Karpas-422 (cell line): ENCODE measurements around the gene PANK2. TPM values are rescaled to one million over a fixed set of nuclear protein-coding genes. Genes with fewer than 3 reads are reported as not detected.

Source experiments
- DNase-seq: peaks from one replicate; pipeline ENCODE4 v3.0.0-alpha.2; 2015
- H2AFZ ChIP-seq: fragments of 200-600 bp; sonication (generic); 2 replicates; pipeline ENCODE4 v1.6.1; 2014; ENCODE audit warnings: antibody characterized with exemption, low read length, mixed read lengths
- H3K27ac ChIP-seq: fragments of 200-600 bp; sonication (generic); 2 replicates; pipeline ENCODE4 v1.5.1; 2014; ENCODE audit warnings: mild to moderate bottlenecking, low read length, moderate library complexity
- H3K27me3 ChIP-seq: fragments of 200-600 bp; sonication (generic); 2 replicates; pipeline ENCODE4 v1.6.1; 2014; ENCODE audit warnings: low read length, mixed read lengths
- H3K36me3 ChIP-seq: fragments of 200-600 bp; sonication (generic); 2 replicates; pipeline ENCODE4 v1.6.1; 2014; ENCODE audit warnings: low read length, mixed read lengths; ENCODE audit not compliant: insufficient read depth
- H3K4me1 ChIP-seq: fragments of 200-600 bp; sonication (generic); 2 replicates; pipeline ENCODE4 v1.6.1; 2014; ENCODE audit warnings: mild to moderate bottlenecking, low read length, mixed read lengths
- H3K4me2 ChIP-seq: fragments of 200-600 bp; sonication (generic); 2 replicates; pipeline ENCODE4 v1.6.1; 2014; ENCODE audit warnings: low read length, low read depth, mild to moderate bottlenecking; ENCODE audit not compliant: poor library complexity, severe bottlenecking
- H3K4me3 ChIP-seq: fragments of 200-600 bp; sonication (generic); 2 replicates; pipeline ENCODE4 v1.5.1; 2014; ENCODE audit warnings: mild to moderate bottlenecking, antibody characterized with exemption, low read length, mixed read lengths
- H3K79me2 ChIP-seq: fragments of 200-600 bp; sonication (generic); 2 replicates; pipeline ENCODE4 v1.6.1; 2014; ENCODE audit warnings: mild to moderate bottlenecking, low read length, mixed read lengths
- H3K9ac ChIP-seq: fragments of 200-600 bp; sonication (generic); 2 replicates; pipeline ENCODE4 v1.6.0; 2014; ENCODE audit warnings: low read length
- H3K9me2 ChIP-seq: fragments of 200-600 bp; sonication (generic), shearing (Covaris generic); replicated peaks from 2 replicates; pipeline ENCODE4 v1.6.0; 2014; ENCODE audit warnings: mild to moderate bottlenecking, low read length, moderate library complexity; ENCODE audit not compliant: insufficient read depth
- H3K9me3 ChIP-seq: fragments of 300-700, 200-600 bp; sonication (generic); 2 replicates; pipeline ENCODE4 v1.6.1; 2014; ENCODE audit warnings: low read length, mixed read lengths
- H4K20me1 ChIP-seq: fragments of 200-600 bp; sonication (generic); 2 replicates; pipeline ENCODE4 v1.6.1; 2014; ENCODE audit warnings: mild to moderate bottlenecking, antibody characterized with exemption, low read length, low read depth; ENCODE audit not compliant: insufficient read depth
- total RNA-seq: library from RNA; depleted of rRNA; stranded (reverse); fragments of >200 nt; shearing (Covaris generic); gene quantifications from 2 replicates; pipeline ENCODE4 v1.2.3, GENCODE V29; 2014; ENCODE audit warnings: low replicate concordance

Gene PANK2
- total RNA-seq, 1 experiment from 2014 or later = 19.2 TPM

GRCh38 chr20:3847429-3847940, 41.7 kb upstream of the PANK2 start:
- H3K27me3 ChIP-seq = no peaks in the 10 kb centered on the region
- peak overlapping the region; percentile 65; the same call in 1 of the 2 replicates for H3K27ac ChIP-seq
- DNase-seq = peak; percentile 53
- H3K9me3 ChIP-seq = no peaks in the 10 kb centered on the region
- H3K36me3 ChIP-seq = no peaks in the 10 kb centered on the region
- no peak overlapping the region for H2AFZ ChIP-seq
- H4K20me1 ChIP-seq = no peaks in the 10 kb centered on the region
- H3K4me2 ChIP-seq = peak overlapping the region; percentile 95
- H3K9ac ChIP-seq = peak overlapping the region; percentile 96
- H3K4me1 ChIP-seq = peaks cover 12% of the 10 kb centered on the region
- peak overlapping the region; percentile 86 for H3K4me3 ChIP-seq
- H3K9me2 ChIP-seq = no peaks in the 10 kb centered on the region
- H3K79me2 ChIP-seq = peaks cover 37% of the 10 kb centered on the region

GRCh38 chr20:3848565-3848964, 40.6 kb upstream of the PANK2 start:
- no peak overlapping the region; the same call in 1 of the 2 replicates for H3K9ac ChIP-seq
- no peak overlapping the region for H3K4me3 ChIP-seq
- DNase-seq = no peak
- H3K36me3 ChIP-seq = no peaks in the 10 kb centered on the region
- no peaks in the 10 kb centered on the region for H4K20me1 ChIP-seq
- H3K27ac ChIP-seq = no peak overlapping the region
- no peaks in the 10 kb centered on the region for H3K27me3 ChIP-seq
- peaks cover 12% of the 10 kb centered on the region for H3K4me1 ChIP-seq
- H3K9me3 ChIP-seq = no peaks in the 10 kb centered on the region
- no peaks in the 10 kb centered on the region for H3K9me2 ChIP-seq
- peaks cover 37% of the 10 kb centered on the region for H3K79me2 ChIP-seq
- no peak overlapping the region for H2AFZ ChIP-seq
- H3K4me2 ChIP-seq = no peak overlapping the region

- Histone ChIP-seq H3K27me3 (no peaks in the 10 kb centered on the region), H3K9me3 (no peaks in the 10 kb centered on the region), H2AFZ (no peak overlapping the region), H3K4me2 (no peak overlapping the region), H3K36me3 (peaks cover 6% of the 10 kb centered on the region), H3K79me2 (peaks cover 8% of the 10 kb centered on the region), H3K4me3 (no peak overlapping the region), H3K4me1 (no peaks in the 10 kb centered on the region), H3K9me2 (no peaks in the 10 kb centered on the region), H3K9ac (no peak overlapping the region), H3K27ac (no peak overlapping the region), H4K20me1 (no peaks in the 10 kb centered on the region)
- DNase-seq = no peak
These were observed 34.7 kb upstream of the PANK2 start for GRCh38 chr20:3854462-3854871.

- H3K79me2 ChIP-seq = peaks cover 5% of the 10 kb centered on the region; the same call in 1 of the 2 replicates
- H3K4me1 ChIP-seq = no peaks in the 10 kb centered on the region
- no peak overlapping the region for H3K9ac ChIP-seq
- H3K4me3 ChIP-seq = no peak overlapping the region
- peaks cover 19% of the 10 kb centered on the region for H3K36me3 ChIP-seq
- no peak overlapping the region for H3K27ac ChIP-seq
- no peak overlapping the region for H3K4me2 ChIP-seq
- H3K9me2 ChIP-seq = no peaks in the 10 kb centered on the region
- DNase-seq = no peak
- H3K9me3 ChIP-seq = no peaks in the 10 kb centered on the region
- H3K27me3 ChIP-seq = no peaks in the 10 kb centered on the region
- no peaks in the 10 kb centered on the region for H4K20me1 ChIP-seq
- H2AFZ ChIP-seq = no peak overlapping the region
These were observed 31.8 kb upstream of the PANK2 start for GRCh38 chr20:3857405-3857804.

GRCh38 chr20:3858689-3859088, 30.5 kb upstream of the PANK2 start:
- Histone ChIP-seq H4K20me1 (no peaks in the 10 kb centered on the region; the same call in 1 of the 2 replicates), H3K27me3 (no peaks in the 10 kb centered on the region), H3K27ac (no peak overlapping the region), H2AFZ (no peak overlapping the region), H3K4me2 (no peak overlapping the region), H3K36me3 (peaks cover 24% of the 10 kb centered on the region), H3K79me2 (peaks cover 5% of the 10 kb centered on the region; the same call in 1 of the 2 replicates), H3K9me3 (no peaks in the 10 kb centered on the region), H3K9me2 (no peaks in the 10 kb centered on the region), H3K4me1 (peaks cover 12% of the 10 kb centered on the region), H3K9ac (no peak overlapping the region), H3K4me3 (no peak overlapping the region)
- no peak for DNase-seq

DNA sequence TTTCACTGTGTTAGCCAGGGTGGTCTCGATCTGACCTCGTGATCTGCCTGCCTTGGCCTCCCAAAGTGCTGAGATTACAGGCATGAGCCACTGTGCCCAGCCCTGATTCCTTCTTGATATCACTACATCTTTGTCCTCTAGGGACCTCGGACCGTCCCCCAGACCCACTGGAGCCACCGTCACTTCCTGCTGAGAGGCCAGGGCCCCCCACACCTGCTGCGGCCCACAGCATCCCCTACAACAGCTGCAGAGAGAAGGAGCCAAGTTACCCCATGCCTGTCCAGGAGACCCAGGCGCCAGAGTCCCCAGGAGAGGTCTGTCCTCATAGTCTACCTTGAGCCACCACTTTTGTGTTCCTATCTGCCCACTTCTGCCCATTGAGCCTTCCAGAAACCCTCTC, 28.0 kb upstream of the PANK2 start:
- no peak overlapping the region for H3K27ac ChIP-seq
- no peak overlapping the region for H3K4me3 ChIP-seq
- peaks cover 12% of the 10 kb centered on the region for H3K4me1 ChIP-seq
- H2AFZ ChIP-seq = no peak overlapping the region
- H3K27me3 ChIP-seq = no peaks in the 10 kb centered on the region
- no peak overlapping the region for H3K4me2 ChIP-seq
- H3K36me3 ChIP-seq = peaks cover 24% of the 10 kb centered on the region
- no peaks in the 10 kb centered on the region for H3K79me2 ChIP-seq
- H3K9ac ChIP-seq = no peak overlapping the region
- no peaks in the 10 kb centered on the region for H3K9me2 ChIP-seq
- H3K9me3 ChIP-seq = no peaks in the 10 kb centered on the region
- DNase-seq = no peak
- H4K20me1 ChIP-seq = no peaks in the 10 kb centered on the region; the same call in 1 of the 2 replicates

DNA sequence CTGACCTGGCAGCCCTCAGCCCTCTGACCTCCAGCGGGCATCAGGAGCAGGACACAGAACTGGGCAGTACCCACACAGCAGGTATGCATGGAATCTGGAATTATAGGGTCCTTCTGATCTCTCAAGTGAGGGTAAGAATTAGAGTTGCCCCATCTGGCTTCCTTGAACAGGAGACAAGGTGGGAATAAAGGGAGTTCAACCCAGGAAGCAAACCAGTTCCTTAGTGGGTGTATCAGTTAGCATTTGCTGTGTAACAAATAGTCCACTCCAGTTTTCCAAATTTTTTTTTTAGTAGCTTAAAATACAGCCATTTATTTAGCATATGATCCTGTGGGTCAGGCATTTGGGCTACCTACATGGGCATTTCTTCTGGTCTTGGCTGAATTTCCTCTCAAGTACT, 26.9 kb upstream of the PANK2 start:
- H3K9me2 ChIP-seq = no peaks in the 10 kb centered on the region
- no peak overlapping the region for H3K4me3 ChIP-seq
- no peak overlapping the region for H3K27ac ChIP-seq
- peaks cover 23% of the 10 kb centered on the region for H3K36me3 ChIP-seq
- DNase-seq = no peak
- H3K9ac ChIP-seq = no peak overlapping the region
- no peak overlapping the region for H3K4me2 ChIP-seq
- H2AFZ ChIP-seq = no peak overlapping the region
- H3K27me3 ChIP-seq = no peaks in the 10 kb centered on the region
- H3K4me1 ChIP-seq = peaks cover 12% of the 10 kb centered on the region
- no peaks in the 10 kb centered on the region; the same call in 1 of the 2 replicates for H4K20me1 ChIP-seq
- no peaks in the 10 kb centered on the region for H3K79me2 ChIP-seq
- no peaks in the 10 kb centered on the region for H3K9me3 ChIP-seq

GRCh38 chr20:3863317-3863716, 25.9 kb upstream of the PANK2 start:
- Histone ChIP-seq H3K4me2 (no peak overlapping the region), H3K27me3 (no peaks in the 10 kb centered on the region), H3K4me3 (no peak overlapping the region), H3K4me1 (peaks cover 12% of the 10 kb centered on the region), H3K9ac (no peak overlapping the region), H4K20me1 (no peaks in the 10 kb centered on the region; the same call in 1 of the 2 replicates), H3K27ac (no peak overlapping the region), H3K79me2 (no peaks in the 10 kb centered on the region), H3K9me3 (no peaks in the 10 kb centered on the region), H3K36me3 (peaks cover 21% of the 10 kb centered on the region), H2AFZ (no peak overlapping the region), H3K9me2 (no peaks in the 10 kb centered on the region)
- DNase-seq = peak; percentile 65
